Measurements from ENCODE around the gene GPR55. TPM values are rescaled to one million over a fixed set of nuclear protein-coding genes. Genes with fewer than 3 reads are reported as not detected.

The GPR55 gene
- total RNA-seq, 1 experiment from 2014 or later: not detected

DNA sequence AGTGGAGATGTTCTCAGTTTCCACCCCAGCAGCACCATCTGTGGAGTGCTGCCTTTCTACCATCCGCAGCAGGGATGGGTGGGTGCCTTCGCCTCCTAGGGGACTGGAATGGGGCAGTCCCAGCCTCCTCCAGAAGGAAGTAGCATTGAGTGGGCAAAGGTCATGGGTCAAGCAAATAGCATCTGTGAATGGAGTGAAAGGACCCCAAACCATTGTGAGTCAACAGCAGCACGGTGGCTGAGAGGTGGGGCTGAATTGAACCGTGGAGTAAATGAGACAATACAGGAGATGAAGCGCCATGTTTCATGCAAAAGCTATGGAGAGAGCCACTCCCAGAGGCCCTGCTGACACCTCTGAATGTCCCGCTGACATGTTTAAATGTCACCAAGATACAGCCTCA, 9.7 kb downstream of the GPR55 start:
- no peak for DNase-seq
- BruUV-seq (replicated peaks): no TSS peak
- CTCF ChIA-PET: interaction anchor here (0.6 kb wide), 1 partner anchor 32 kb away, joined by 3 read pairs; no protein-coding TSS in a partner anchor
- TF ChIP-seq CTCF (IDR thresholded peaks at IDR 0.05; ENCODE audit: unreplicated experiment): no peak
- Mint-ChIP-seq H3K4me3 (ENCODE audit: low read depth, unreplicated experiment) (no peak overlapping the region), H3K36me3 (ENCODE audit: insufficient read depth, unreplicated experiment) (no peaks in the 10 kb centered on the region), H3K27me3 (ENCODE audit: unreplicated experiment) (peaks cover 96% of the 10 kb centered on the region), H3K27ac (ENCODE audit: unreplicated experiment) (no peak overlapping the region), H3K4me1 (ENCODE audit: low read depth, unreplicated experiment) (no peaks in the 10 kb centered on the region), H3K9me3 (ENCODE audit: low read depth, unreplicated experiment) (no peaks in the 10 kb centered on the region)
- intact Hi-C loops (cut with micrococcal nuclease; ENCODE audit: unreplicated experiment): no loop called here

- CTCF ChIA-PET: interaction anchor here (0.6 kb wide), 1 partner anchor 32 kb away, joined by 3 read pairs; no protein-coding TSS in a partner anchor
- no peaks in the 10 kb centered on the region for H3K4me1 Mint-ChIP-seq (ENCODE audit: low read depth, unreplicated experiment)
- BruUV-seq (replicated peaks): no TSS peak
Measured at GRCh38 chr2:230914886-230915285, 10.2 kb downstream of the GPR55 start.

DNA sequence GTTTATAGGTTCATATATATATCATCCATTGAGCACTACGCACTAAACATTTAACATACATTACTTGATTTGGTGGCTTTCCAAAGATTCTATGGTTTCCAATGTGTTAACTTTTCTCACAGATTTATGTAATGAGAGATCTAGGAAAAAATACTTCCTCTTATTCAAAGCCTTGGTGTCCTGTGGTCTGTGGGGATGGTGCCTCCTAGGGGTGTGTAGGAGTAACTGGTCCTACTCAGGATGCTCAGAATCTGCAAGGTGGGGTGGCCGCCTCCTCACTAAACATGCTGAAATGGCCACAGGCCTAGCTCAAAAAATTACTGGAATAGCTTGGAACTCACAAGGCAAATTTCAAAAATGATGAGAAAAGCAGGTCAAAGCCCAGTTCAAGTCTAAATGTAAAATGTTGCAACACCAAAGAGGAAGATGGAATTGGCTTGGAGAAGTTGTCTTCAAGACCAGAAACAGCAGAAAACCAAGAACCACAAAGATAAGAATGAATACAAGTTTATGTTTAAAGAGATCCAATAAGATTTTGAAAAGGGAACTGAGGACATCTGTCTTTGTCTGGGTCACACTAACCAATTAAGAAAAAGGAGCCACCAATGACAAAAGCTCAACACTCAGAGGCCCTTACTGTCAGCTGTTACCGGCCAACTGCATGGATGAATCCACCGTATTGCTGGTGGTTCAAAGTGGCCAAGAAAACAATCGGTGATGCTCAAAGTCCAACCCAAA, 11.5 kb downstream of the GPR55 start:
- CTCF ChIA-PET: no interaction called here
- H3K36me3 Mint-ChIP-seq (ENCODE audit: insufficient read depth, unreplicated experiment): no peaks in the 10 kb centered on the region
- H3K27me3 Mint-ChIP-seq (ENCODE audit: unreplicated experiment): peaks cover 96% of the 10 kb centered on the region
- no peak for DNase-seq
- no peaks in the 10 kb centered on the region for H3K4me1 Mint-ChIP-seq (ENCODE audit: low read depth, unreplicated experiment)
- H3K27ac Mint-ChIP-seq (ENCODE audit: unreplicated experiment): no peak overlapping the region
- peak; percentile 31 for TF ChIP-seq CTCF (IDR thresholded peaks at IDR 0.05; ENCODE audit: unreplicated experiment)
- no peak overlapping the region for H3K4me3 Mint-ChIP-seq (ENCODE audit: low read depth, unreplicated experiment)
- no TSS peak for BruUV-seq (replicated peaks)
- intact Hi-C loops (cut with micrococcal nuclease; ENCODE audit: unreplicated experiment): no loop called here
- H3K9me3 Mint-ChIP-seq (ENCODE audit: low read depth, unreplicated experiment): no peaks in the 10 kb centered on the region

More at GRCh38 chr2:230914886-230915285, 10.2 kb downstream of the GPR55 start:
- no peak overlapping the region for H3K4me3 Mint-ChIP-seq (ENCODE audit: low read depth, unreplicated experiment)
- no peak for DNase-seq
- H3K9me3 Mint-ChIP-seq (ENCODE audit: low read depth, unreplicated experiment): no peaks in the 10 kb centered on the region
- no peak for TF ChIP-seq CTCF (IDR thresholded peaks at IDR 0.05; ENCODE audit: unreplicated experiment)
- intact Hi-C loops (cut with micrococcal nuclease; ENCODE audit: unreplicated experiment): no loop called here
- no peak overlapping the region for H3K27ac Mint-ChIP-seq (ENCODE audit: unreplicated experiment)
- no peaks in the 10 kb centered on the region for H3K36me3 Mint-ChIP-seq (ENCODE audit: insufficient read depth, unreplicated experiment)
- H3K27me3 Mint-ChIP-seq (ENCODE audit: unreplicated experiment): peaks cover 96% of the 10 kb centered on the region

GRCh38 chr2:230912724-230913123, 12.3 kb downstream of the GPR55 start:
- Mint-ChIP-seq H3K4me1 (ENCODE audit: low read depth, unreplicated experiment) (no peaks in the 10 kb centered on the region), H3K9me3 (ENCODE audit: low read depth, unreplicated experiment) (no peaks in the 10 kb centered on the region), H3K4me3 (ENCODE audit: low read depth, unreplicated experiment) (no peak overlapping the region), H3K27ac (ENCODE audit: unreplicated experiment) (no peak overlapping the region), H3K36me3 (ENCODE audit: insufficient read depth, unreplicated experiment) (no peaks in the 10 kb centered on the region), H3K27me3 (ENCODE audit: unreplicated experiment) (peaks cover 96% of the 10 kb centered on the region)
- BruUV-seq (replicated peaks): no TSS peak
- intact Hi-C loops (cut with micrococcal nuclease; ENCODE audit: unreplicated experiment): no loop called here
- TF ChIP-seq CTCF (IDR thresholded peaks at IDR 0.05; ENCODE audit: unreplicated experiment): no peak
- CTCF ChIA-PET: interaction anchor here (1.4 kb wide), 1 partner anchor 17 kb away, joined by 4 read pairs; no protein-coding TSS in a partner anchor
- no peak for DNase-seq
